Glutamatergic neuron (in vitro differentiated cells): ENCODE measurements around the gene CPXM1. TPM values are rescaled to one million over a fixed set of nuclear protein-coding genes. Genes with fewer than 3 reads are reported as not detected.

ENCODE experiments used
- DNase-seq: peaks from one replicate; pipeline ENCODE4 v3.0.0; 2022
- H3K27ac Mint-ChIP-seq: one replicate; pipeline ENCODE4 v1.8.0; 2020; ENCODE audit warnings: mild to moderate bottlenecking, mixed read lengths, inconsistent platforms; ENCODE audit not compliant: unreplicated experiment
- H3K27me3 Mint-ChIP-seq: one replicate; pipeline ENCODE4 v1.8.0; 2020; ENCODE audit warnings: mild to moderate bottlenecking, moderate library complexity, mixed read lengths, inconsistent platforms; ENCODE audit not compliant: unreplicated experiment
- H3K36me3 Mint-ChIP-seq: one replicate; pipeline ENCODE4 v1.8.0; 2020; ENCODE audit warnings: mild to moderate bottlenecking, mixed read lengths, inconsistent platforms; ENCODE audit not compliant: unreplicated experiment
- H3K4me1 Mint-ChIP-seq: one replicate; pipeline ENCODE4 v1.8.0; 2020; ENCODE audit warnings: mild to moderate bottlenecking, low read depth, mixed read lengths, inconsistent platforms; ENCODE audit not compliant: unreplicated experiment
- H3K4me3 Mint-ChIP-seq: one replicate; pipeline ENCODE4 v1.8.0; 2020; ENCODE audit warnings: mild to moderate bottlenecking, mixed read lengths, inconsistent platforms; ENCODE audit not compliant: unreplicated experiment
- H3K9me3 Mint-ChIP-seq: one replicate; pipeline ENCODE4 v1.8.0; 2020; ENCODE audit warnings: mild to moderate bottlenecking, moderate library complexity, mixed read lengths, inconsistent platforms; ENCODE audit not compliant: unreplicated experiment
- total RNA-seq: library from RNA; stranded (reverse); fragmentation: NEBNext Ultra II Directional; extraction: Animal tissue kit (Norgen Biotek cat#: 25700); gene quantifications from one replicate; pipeline ENCODE4 v1.2.1, GENCODE V29; 2021; ENCODE audit not compliant: unreplicated experiment
- TF ChIP-seq, protein P1 (sequence below): fragments of 200-600 bp; sonication (generic); IDR thresholded peaks from one replicate; pipeline ENCODE4 v1.5.0; 2021; ENCODE audit not compliant: partially characterized antibody, unreplicated experiment

The CPXM1 gene
- total RNA-seq, 1 donor from 2014 or later = 28.1 TPM

DNA sequence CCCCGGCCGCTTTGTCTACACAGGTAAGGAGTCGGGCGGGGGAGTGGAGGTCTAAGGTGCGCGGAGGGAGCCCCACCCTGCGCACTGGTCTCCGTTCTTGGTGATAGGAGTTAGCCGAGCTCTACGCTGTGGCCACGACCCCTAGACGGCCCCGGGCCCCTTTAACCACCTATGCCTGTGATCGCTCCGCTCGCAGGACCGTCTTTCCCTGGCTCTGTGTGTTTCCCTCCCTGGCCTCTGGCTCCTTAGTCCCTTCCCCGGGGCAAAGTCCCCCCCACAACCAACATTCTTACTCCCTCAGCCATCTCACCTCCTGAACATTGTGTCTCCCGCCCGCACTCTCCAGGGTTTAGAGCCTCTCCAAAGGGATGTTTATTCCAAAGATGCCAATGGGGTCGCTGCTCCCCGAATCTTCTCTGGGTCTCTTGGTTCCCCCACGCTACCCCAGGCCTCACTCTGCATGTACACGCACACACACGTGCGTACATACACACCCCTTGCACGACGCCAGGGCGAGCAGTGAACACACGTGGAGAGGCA lies 50.4 kb downstream of the CPXM1 start:
- Mint-ChIP-seq H3K36me3 (no peaks in the 10 kb centered on the region), H3K4me1 (no peaks in the 10 kb centered on the region), H3K27me3 (peaks cover 31% of the 10 kb centered on the region), H3K4me3 (peak overlapping the region; percentile 5), H3K27ac (no peak overlapping the region), H3K9me3 (peaks cover 12% of the 10 kb centered on the region)
- TF ChIP-seq, protein P1, sequence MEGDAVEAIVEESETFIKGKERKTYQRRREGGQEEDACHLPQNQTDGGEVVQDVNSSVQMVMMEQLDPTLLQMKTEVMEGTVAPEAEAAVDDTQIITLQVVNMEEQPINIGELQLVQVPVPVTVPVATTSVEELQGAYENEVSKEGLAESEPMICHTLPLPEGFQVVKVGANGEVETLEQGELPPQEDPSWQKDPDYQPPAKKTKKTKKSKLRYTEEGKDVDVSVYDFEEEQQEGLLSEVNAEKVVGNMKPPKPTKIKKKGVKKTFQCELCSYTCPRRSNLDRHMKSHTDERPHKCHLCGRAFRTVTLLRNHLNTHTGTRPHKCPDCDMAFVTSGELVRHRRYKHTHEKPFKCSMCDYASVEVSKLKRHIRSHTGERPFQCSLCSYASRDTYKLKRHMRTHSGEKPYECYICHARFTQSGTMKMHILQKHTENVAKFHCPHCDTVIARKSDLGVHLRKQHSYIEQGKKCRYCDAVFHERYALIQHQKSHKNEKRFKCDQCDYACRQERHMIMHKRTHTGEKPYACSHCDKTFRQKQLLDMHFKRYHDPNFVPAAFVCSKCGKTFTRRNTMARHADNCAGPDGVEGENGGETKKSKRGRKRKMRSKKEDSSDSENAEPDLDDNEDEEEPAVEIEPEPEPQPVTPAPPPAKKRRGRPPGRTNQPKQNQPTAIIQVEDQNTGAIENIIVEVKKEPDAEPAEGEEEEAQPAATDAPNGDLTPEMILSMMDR = no peak
- no peak for DNase-seq

GRCh38 chr20:2749343-2749950 lies 51.0 kb downstream of the CPXM1 start:
- peaks cover 31% of the 10 kb centered on the region for H3K27me3 Mint-ChIP-seq
- H3K27ac Mint-ChIP-seq = no peak overlapping the region
- no peaks in the 10 kb centered on the region for H3K36me3 Mint-ChIP-seq
- no peaks in the 10 kb centered on the region for H3K4me1 Mint-ChIP-seq
- DNase-seq = no peak
- peaks cover 12% of the 10 kb centered on the region for H3K9me3 Mint-ChIP-seq
- TF ChIP-seq, protein P1 = no peak
- H3K4me3 Mint-ChIP-seq = no peak overlapping the region

DNA sequence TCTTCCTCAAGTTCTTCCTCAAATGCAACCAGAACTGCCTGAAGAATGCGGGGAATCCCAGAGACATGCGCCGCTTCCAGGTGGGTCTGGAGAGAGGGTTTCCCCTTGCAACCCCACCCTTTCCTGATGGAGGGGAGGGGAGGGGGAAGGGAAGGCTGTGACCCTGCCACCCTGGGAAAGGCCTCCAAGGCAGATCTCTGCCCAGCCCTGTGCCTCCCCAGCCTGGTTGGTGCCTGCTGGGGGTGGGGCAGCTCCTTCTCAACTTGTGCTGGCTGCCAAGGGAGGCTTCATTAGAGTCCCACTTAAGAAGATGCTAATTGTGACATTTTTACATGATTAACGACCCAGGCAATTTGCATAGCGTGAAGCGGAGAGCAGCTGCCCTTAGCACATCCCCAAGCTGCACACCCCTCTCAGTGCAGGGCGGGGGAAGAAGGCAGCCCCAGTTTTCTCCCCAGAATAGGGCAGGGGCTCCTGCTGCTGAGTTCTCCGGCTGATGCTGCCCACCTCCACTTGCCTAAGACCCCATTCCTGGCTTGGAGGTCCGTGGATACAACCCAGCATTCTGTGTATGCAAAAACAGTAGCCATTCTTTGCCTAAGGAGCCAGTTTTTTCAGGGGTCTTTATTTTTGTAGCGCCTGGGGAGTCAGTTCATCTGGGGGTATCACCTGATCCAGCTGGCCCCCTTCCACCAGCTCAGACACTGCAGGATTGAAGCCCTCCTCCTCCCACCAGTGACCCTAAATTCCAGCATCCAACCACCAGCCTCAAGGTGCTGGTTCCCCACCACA lies 51.7 kb downstream of the CPXM1 start:
- Mint-ChIP-seq H3K27me3 (peaks cover 27% of the 10 kb centered on the region), H3K4me1 (no peaks in the 10 kb centered on the region), H3K36me3 (no peaks in the 10 kb centered on the region), H3K27ac (no peak overlapping the region), H3K4me3 (no peak overlapping the region), H3K9me3 (peaks cover 12% of the 10 kb centered on the region)
- TF ChIP-seq, protein P1 = no peak
- DNase-seq = no peak

GRCh38 chr20:2747676-2748235 lies 52.7 kb downstream of the CPXM1 start:
- peaks cover 8% of the 10 kb centered on the region for H3K9me3 Mint-ChIP-seq

More at GRCh38 chr20:2747676-2748235, 52.7 kb downstream of the CPXM1 start:
- TF ChIP-seq, protein P1 = no peak
- H3K27me3 Mint-ChIP-seq = peaks cover 27% of the 10 kb centered on the region
- no peak overlapping the region for H3K27ac Mint-ChIP-seq
- H3K4me1 Mint-ChIP-seq = no peaks in the 10 kb centered on the region
- H3K36me3 Mint-ChIP-seq = no peaks in the 10 kb centered on the region
- no peak for DNase-seq
- no peak overlapping the region for H3K4me3 Mint-ChIP-seq
